Measurements from ENCODE around the gene DOCK4.

DNA sequence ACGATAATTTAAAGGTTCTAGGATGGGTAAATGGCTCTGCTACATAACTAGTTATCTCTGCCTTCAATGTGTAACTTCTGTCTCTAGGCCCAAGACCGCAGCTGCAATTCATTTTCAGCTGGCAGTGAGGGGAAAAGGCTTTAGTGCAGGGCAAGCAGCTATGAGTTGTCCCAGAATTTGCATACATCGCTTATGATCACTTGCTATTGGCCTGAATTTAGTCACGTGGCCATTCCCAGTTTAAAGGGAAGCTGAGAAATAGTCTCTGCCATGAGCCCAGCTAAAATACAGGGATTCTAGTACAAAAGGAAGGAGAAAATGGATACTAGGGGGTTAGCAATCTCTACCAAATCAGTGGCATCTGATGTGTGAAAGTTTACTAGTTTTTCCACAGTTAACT is 498.1 kb downstream of the DOCK4 start:
- TF ChIP-seq FOXP1 (CRISPR knock-in tag; IDR thresholded peaks at IDR 0.05; ENCODE audit: borderline replicate concordance) (no peak), NR2C2 (CRISPR knock-in tag; IDR thresholded peaks at IDR 0.05) (no peak), FOXK1 (CRISPR knock-in tag; IDR thresholded peaks at IDR 0.05) (no peak)
